K562 (cell line): ENCODE results near the gene RGS12. TPM values are rescaled to one million over a fixed set of nuclear protein-coding genes. Genes with fewer than 3 reads are reported as not detected.

ENCODE experiments used
- ATAC-seq: fragments of 200-7000 bp; cut with Tn5 transposase; 3 replicates; pipeline ENCODE4 v1.9.1; 2020; ENCODE audit warnings: moderate library complexity
- BruUV-seq: library from RNA; stranded (reverse); fragments of 400-500 nt; replicated peaks from 2 replicates; lab custom pipeline; 2021; lab: Mats Ljungman, UMichigan
- CTCF ChIA-PET: fragments of 300-600 bp; formaldehyde crosslinking; extraction: SDS; loops from one replicate; lab custom pipeline; 2021; ENCODE audit warnings: low intra/inter-chr PET ratio; lab: Yijun Ruan, JAX
- POLR2A ChIA-PET: fragments of 300-600, 350-650 bp; sonication (Branson Sonifier 250); formaldehyde crosslinking; extraction: SDS; loops from one replicate; lab custom pipeline; 2021; ENCODE audit warnings: antibody characterized with exemption, inconsistent platforms; lab: Yijun Ruan, JAX
- DNase-seq, 4 experiments: peaks; one replicate each; pipeline versions ENCODE4 v3.0.0 to v3.0.0-alpha.2; 2011 to 2018; ENCODE audit warnings: low spot score in 3 of 4, mixed read lengths in 3 of 4; ENCODE audit errors: extremely low read depth in 1 of 4
- FAIRE-seq: peaks from 2 replicates; lab custom pipeline; 2011; peaks lifted over from hg19 to GRCh38; lab: Jason Lieb, UNC
- H2AFZ ChIP-seq: 2 replicates; pipeline ENCODE4 v1.6.0; 2011; ENCODE audit warnings: low read depth, low read length, control low read depth, inconsistent platforms
- H3K27ac ChIP-seq: fragments of 200-600 bp; 3 replicates; pipeline ENCODE4 v1.8.0; 2011; ENCODE audit warnings: low read depth, mild to moderate bottlenecking, control low read depth, inconsistent platforms, low read length, moderate library complexity, mixed read lengths; ENCODE audit errors: extremely low read depth
- H3K27me3 ChIP-seq, 2 experiments: fragments of 300-600 bp in 1 of 2; 2 replicates in 1 of 2; 3 replicates in 1 of 2; pipeline versions ENCODE4 v1.6.0 to v1.8.0; 2011; ENCODE audit warnings: inconsistent platforms in 2 of 2, low read length in 2 of 2, mild to moderate bottlenecking in 1 of 2, mixed read lengths in 1 of 2, moderate library complexity in 1 of 2; ENCODE audit not compliant: control insufficient read depth in 2 of 2, insufficient read depth in 2 of 2
- H3K36me3 ChIP-seq: fragments of 300-600 bp; 3 replicates; pipeline ENCODE4 v1.8.0; 2011; ENCODE audit warnings: mild to moderate bottlenecking, low read length, inconsistent platforms; ENCODE audit not compliant: control insufficient read depth, insufficient read depth
- H3K4me1 ChIP-seq, 2 experiments: fragments of 200-600 bp in 1 of 2; replicated peaks in 1 of 2; 2 replicates in 1 of 2; 3 replicates in 1 of 2; pipeline versions ENCODE4 v1.5.1 to v1.8.0; 2011; ENCODE audit warnings: inconsistent platforms in 2 of 2, low read length in 2 of 2, mild to moderate bottlenecking in 1 of 2, mixed read lengths in 1 of 2, moderate library complexity in 1 of 2; ENCODE audit not compliant: control insufficient read depth in 2 of 2, insufficient read depth in 2 of 2
- H3K4me2 ChIP-seq: 2 replicates; pipeline ENCODE4 v1.6.1; 2011; ENCODE audit warnings: low read length, control low read depth, inconsistent platforms, mixed read lengths; ENCODE audit not compliant: insufficient read depth
- H3K4me3 ChIP-seq: fragments of 200-600 bp; sonication (generic), shearing (Covaris generic); 2 replicates; pipeline ENCODE4 v1.5.1; 2016; ENCODE audit warnings: control low read depth, inconsistent platforms
- H3K79me2 ChIP-seq: fragments of 200-600 bp; 3 replicates; pipeline ENCODE4 v1.8.0; 2011; ENCODE audit warnings: low read length, inconsistent platforms; ENCODE audit not compliant: control insufficient read depth, insufficient read depth
- H3K9ac ChIP-seq, 2 experiments: 2 replicates each; pipeline versions ENCODE4 v1.6.0 to v1.6.1; 2011; ENCODE audit warnings: low read depth in 2 of 2, low read length in 2 of 2, control low read depth in 1 of 2, inconsistent platforms in 1 of 2, mild to moderate bottlenecking in 1 of 2, mixed read lengths in 1 of 2; ENCODE audit not compliant: insufficient read depth in 1 of 2
- H3K9me1 ChIP-seq: one replicate; pipeline ENCODE4 v1.6.0; 2011; ENCODE audit warnings: inconsistent platforms, mild to moderate bottlenecking, low read length, moderate library complexity; ENCODE audit not compliant: control insufficient read depth, insufficient read depth
- H3K9me3 ChIP-seq: replicated peaks from 2 replicates; pipeline ENCODE4 v1.5.1; 2011; ENCODE audit warnings: low read depth, low read length, inconsistent platforms; ENCODE audit not compliant: control insufficient read depth, insufficient read depth
- H4K20me1 ChIP-seq: replicated peaks from 2 replicates; pipeline ENCODE4 v1.6.1; 2011; ENCODE audit warnings: low read length, inconsistent platforms, mixed read lengths; ENCODE audit not compliant: control insufficient read depth, insufficient read depth
- DDX20 ChIP-seq: fragments of 450-650 bp; IDR thresholded peaks from 2 replicates; pipeline ENCODE4 v1.6.1; 2016; ENCODE audit warnings: missing genetic modification characterization, low read depth, mild to moderate bottlenecking, missing compliant biosample characterization, moderate library complexity
- SAFB2 ChIP-seq: fragments of 200-400 bp; formaldehyde crosslinking; IDR thresholded peaks from 2 replicates; pipeline ENCODE4 v1.6.1; 2018; ENCODE audit warnings: borderline replicate concordance, low read length, low read depth, moderate library complexity; ENCODE audit not compliant: severe bottlenecking
- SNRNP70 ChIP-seq: fragments of 200-400 bp; formaldehyde crosslinking; optimal IDR thresholded peaks from 2 replicates; pipeline ENCODE3; 2017; ENCODE audit warnings: low read depth, low read length
- TCF7L2 ChIP-seq: fragments of 150-350 bp; IDR thresholded peaks from 2 replicates; pipeline ENCODE4 v1.6.1; 2016; ENCODE audit warnings: low read depth, mild to moderate bottlenecking, low read length, moderate library complexity
- ZFX ChIP-seq: sonication (generic); formaldehyde crosslinking; IDR thresholded peaks from 2 replicates; pipeline ENCODE4 v1.8.0; 2022; ENCODE audit warnings: mild to moderate bottlenecking, missing genetic modification reagents, moderate library complexity
- ZNF318 ChIP-seq, 2 experiments: fragments of 450-650 bp; IDR thresholded peaks; 2 replicates each; pipeline ENCODE4 v1.6.1; 2016; ENCODE audit warnings: mild to moderate bottlenecking in 2 of 2, borderline replicate concordance in 1 of 2, low read depth in 1 of 2, moderate library complexity in 1 of 2
- ZNF696 ChIP-seq: fragments of 250-450 bp; sonication (Bioruptor Pico); conservative IDR thresholded peaks from 2 replicates; pipeline ENCODE4 v1.4.0; 2020; ENCODE audit warnings: mild to moderate bottlenecking, moderate library complexity
- ZNF79 ChIP-seq: fragments of 250-450 bp; sonication (Bioruptor Pico); IDR thresholded peaks from 2 replicates; pipeline ENCODE4 v1.4.0; 2020; ENCODE audit warnings: low read depth, mild to moderate bottlenecking, moderate library complexity
- WGBS: fragments of 100-300 bp; shearing (Covaris generic); methylation state at CpG from one replicate; pipeline ENCODE4 v1.1.6; 2016; ENCODE audit warnings: low coverage, mixed read lengths; ENCODE audit not compliant: insufficient coverage; ENCODE audit errors: missing lambda C conversion rate; 5-methylcytosine and 5-hydroxymethylcytosine counted together
- in situ Hi-C: fragments of 300-500 bp; cut with MboI; formaldehyde crosslinking; loops from 4 replicates; pipeline ENCODE4 v1.15.0; 2018; ENCODE audit warnings: inconsistent platforms, mixed read lengths
- intact Hi-C: fragments of 100-400 bp; cut with micrococcal nuclease; formaldehyde crosslinking; loops from 2 replicates; pipeline ENCODE4 v1.14.2; 2022
- polyA plus RNA-seq, 8 experiments: library from polyadenylated mRNA; depleted of rRNA in 4 of 8; stranded (reverse) in 5 of 8; unstranded in 3 of 8; fragments of >200 nt; fragmentation: Nextera tagmentation in 2 of 8; fragmentation: Illumina TruSeq in 1 of 8; extraction: Ambion mirVana in 2 of 8; extraction: Trizol in 1 of 8; gene quantifications; 2 replicates each; pipeline versions ENCODE4 v1.2.1 to v1.2.3, GENCODE V29; 2011 to 2014; ENCODE audit warnings: inconsistent platforms in 1 of 8, missing spikeins in 1 of 8
- total RNA-seq, 7 experiments: library from RNA; depleted of rRNA in 6 of 7; stranded (reverse); fragments of >200 nt in 6 of 7; fragmentation: Illumina TruSeq in 2 of 7; extraction: Trizol in 2 of 7; gene quantifications; 2 replicates each; pipeline versions ENCODE4 v1.2.1 to v1.2.3, GENCODE V29; 2011 to 2021; ENCODE audit warnings: low replicate concordance in 1 of 7
- TF ChIP-seq, protein P1 (sequence below): fragments of 450-650 bp; IDR thresholded peaks from 2 replicates; pipeline ENCODE4 v1.6.1; 2018; ENCODE audit not compliant: partially characterized antibody

The RGS12 gene
- total and polyA plus RNA-seq, 9 of the 15 experiments (the other 6 are each of a cell fraction or from before 2014, with no cell fraction given) = 0.30 to 8.8 (median 5.5) TPM

DNA sequence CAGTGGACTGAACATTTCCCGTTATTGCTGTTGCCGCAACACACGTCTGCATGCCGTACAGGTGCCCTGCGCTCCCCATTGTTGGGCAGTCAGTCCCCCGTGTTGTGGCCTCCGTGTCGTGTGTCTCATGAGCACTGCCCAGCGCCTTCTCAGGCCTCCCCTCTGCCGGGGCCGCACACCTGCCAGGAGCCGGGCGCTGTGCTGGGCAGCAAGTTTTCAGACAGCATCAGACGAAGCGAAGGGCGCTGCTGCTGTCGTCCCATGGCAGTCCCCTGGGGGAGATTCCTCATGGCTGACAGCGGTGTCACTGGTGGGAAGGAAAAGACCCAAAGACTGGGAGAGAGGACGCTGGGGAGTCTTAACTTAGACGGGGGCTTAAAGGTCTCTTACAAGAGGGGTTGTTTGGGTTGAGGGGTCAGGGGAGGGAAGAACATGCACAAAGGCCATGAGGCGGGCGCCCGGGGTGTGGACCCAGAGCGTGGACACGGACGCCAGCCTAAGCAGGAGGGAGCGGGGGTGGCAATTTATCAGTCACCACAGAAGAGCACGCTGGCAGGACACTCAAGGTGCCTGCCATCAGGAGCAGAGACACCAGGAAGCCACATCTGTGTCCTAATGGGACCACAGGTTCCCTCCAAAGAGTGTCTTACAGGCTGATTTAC lies 47.3 kb downstream of the RGS12 start:
- in situ Hi-C loops = loop anchor here (5.0 kb wide), 1 partner anchor 112 kb away; no protein-coding TSS in a partner anchor
- TF ChIP-seq TCF7L2 (no peak), ZNF696 (CRISPR knock-in tag) (no peak), SAFB2 (no peak), DDX20 (tag) (no peak), ZFX (CRISPR knock-in tag) (no peak), ZNF79 (no peak), ZNF318 (IDR thresholded peaks at IDR 0.05; ENCODE audit: borderline replicate concordance in 1 of 2, low read depth in 1 of 2) (no peak), SNRNP70 (no peak)
- TF ChIP-seq, protein P1, sequence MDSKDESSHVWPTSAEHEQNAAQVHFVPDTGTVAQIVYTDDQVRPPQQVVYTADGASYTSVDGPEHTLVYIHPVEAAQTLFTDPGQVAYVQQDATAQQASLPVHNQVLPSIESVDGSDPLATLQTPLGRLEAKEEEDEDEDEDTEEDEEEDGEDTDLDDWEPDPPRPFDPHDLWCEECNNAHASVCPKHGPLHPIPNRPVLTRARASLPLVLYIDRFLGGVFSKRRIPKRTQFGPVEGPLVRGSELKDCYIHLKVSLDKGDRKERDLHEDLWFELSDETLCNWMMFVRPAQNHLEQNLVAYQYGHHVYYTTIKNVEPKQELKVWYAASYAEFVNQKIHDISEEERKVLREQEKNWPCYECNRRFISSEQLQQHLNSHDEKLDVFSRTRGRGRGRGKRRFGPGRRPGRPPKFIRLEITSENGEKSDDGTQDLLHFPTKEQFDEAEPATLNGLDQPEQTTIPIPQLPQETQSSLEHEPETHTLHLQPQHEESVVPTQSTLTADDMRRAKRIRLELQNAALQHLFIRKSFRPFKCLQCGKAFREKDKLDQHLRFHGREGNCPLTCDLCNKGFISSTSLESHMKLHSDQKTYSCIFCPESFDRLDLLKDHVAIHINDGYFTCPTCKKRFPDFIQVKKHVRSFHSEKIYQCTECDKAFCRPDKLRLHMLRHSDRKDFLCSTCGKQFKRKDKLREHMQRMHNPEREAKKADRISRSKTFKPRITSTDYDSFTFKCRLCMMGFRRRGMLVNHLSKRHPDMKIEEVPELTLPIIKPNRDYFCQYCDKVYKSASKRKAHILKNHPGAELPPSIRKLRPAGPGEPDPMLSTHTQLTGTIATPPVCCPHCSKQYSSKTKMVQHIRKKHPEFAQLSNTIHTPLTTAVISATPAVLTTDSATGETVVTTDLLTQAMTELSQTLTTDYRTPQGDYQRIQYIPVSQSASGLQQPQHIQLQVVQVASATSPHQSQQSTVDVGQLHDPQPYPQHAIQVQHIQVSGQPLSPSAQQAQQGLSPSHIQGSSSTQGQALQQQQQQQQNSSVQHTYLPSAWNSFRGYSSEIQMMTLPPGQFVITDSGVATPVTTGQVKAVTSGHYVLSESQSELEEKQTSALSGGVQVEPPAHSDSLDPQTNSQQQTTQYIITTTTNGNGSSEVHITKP = no peak

More for the DNA sequence above, 47.3 kb downstream of the RGS12 start:
- H2AFZ ChIP-seq = no peak overlapping the region
- ATAC-seq = no peak
- no peaks in the 10 kb centered on the region for H3K36me3 ChIP-seq
- H3K9me1 ChIP-seq = peaks cover 2% of the 10 kb centered on the region
- no peak overlapping the region for H3K9ac ChIP-seq
- H3K4me3 ChIP-seq = no peak overlapping the region
- intact Hi-C loops = no loop called here
- no peaks in the 10 kb centered on the region for H3K79me2 ChIP-seq
- POLR2A ChIA-PET = no interaction called here
- no peak overlapping the region for H3K4me2 ChIP-seq
- no peak overlapping the region for H3K27ac ChIP-seq
- 36% methylated on average over 21 of the region's 28 CpGs for WGBS
- H3K9me3 ChIP-seq = no peaks in the 10 kb centered on the region
- H3K27me3 ChIP-seq = peaks cover 0 to 26% of the 10 kb centered on the region in 2 experiments; a peak in 2 of 5 replicates
- peaks cover 0 to 9% of the 10 kb centered on the region in 2 experiments; a peak in 2 of 5 replicates for H3K4me1 ChIP-seq
- DNase-seq = no peak
- H4K20me1 ChIP-seq = peaks cover 9% of the 10 kb centered on the region; the same call in 1 of the 2 replicates
- no peak for FAIRE-seq
- BruUV-seq = no TSS peak
- CTCF ChIA-PET = no interaction called here
